Activated naive CD8-positive, alpha-beta T cell treated with anti-CD3 and anti-CD28 coated beads, Interleukin-2, amount 50 U/mL, for 16 hours (primary cell): Measurements from ENCODE around the gene CYP2C8.
"Not testable (repeated sequence)": the region's sequence is repeated elsewhere in the genome, so short reads cannot be mapped to it uniquely, and the experiment has no call there.

Source experiments
- DNase-seq: peaks from one replicate; pipeline ENCODE4 v3.0.0-alpha.2; 2020; ENCODE audit warnings: low read depth, low spot score

Gene CYP2C8

DNA sequence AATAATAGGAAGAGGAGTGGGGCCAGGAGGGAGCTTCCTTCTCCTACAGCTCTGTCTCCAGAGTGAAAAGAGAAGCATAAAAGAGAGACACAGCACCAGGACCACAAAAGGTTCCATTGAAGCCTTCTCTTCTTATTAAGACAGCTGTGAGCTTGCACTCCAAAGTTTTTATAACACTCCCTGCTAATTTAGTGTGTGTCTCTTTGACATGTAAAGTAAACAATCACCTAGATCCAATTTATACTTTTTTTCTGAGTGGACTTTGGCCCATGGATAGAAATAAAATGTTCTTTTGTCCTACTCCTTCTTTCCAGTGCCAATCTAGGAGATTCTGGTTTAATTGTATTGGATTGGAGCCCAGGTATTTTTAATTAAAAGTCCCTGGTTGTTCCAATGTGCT, at the start of gene CYP2C8:
Gene CYP2C8 (minus strand): TSS at position 212 of the 400 bp plus-strand sequence. CDS start 95 bp downstream, at position 117.
- DNase-seq = no peak

DNA sequence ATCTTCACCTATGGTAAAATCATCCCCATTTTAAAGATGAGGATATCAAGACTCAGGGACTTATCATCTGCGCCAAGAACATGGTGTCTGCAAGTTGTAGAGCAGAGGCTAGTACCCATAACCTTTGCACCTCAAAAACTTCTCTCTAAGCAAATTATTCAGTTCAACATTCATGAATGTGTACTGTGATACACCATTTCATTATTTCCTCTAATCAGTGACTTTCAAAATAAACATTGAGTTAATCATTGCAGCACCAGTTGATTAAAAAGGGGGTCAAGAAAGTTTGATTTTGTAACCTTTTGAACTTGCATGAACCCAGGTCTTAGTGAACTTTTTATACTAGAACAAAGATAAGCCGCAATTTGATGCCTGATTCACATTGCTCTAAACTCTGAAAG, 47.6 kb upstream of the CYP2C8 start:
- DNase-seq = no peak

DNA sequence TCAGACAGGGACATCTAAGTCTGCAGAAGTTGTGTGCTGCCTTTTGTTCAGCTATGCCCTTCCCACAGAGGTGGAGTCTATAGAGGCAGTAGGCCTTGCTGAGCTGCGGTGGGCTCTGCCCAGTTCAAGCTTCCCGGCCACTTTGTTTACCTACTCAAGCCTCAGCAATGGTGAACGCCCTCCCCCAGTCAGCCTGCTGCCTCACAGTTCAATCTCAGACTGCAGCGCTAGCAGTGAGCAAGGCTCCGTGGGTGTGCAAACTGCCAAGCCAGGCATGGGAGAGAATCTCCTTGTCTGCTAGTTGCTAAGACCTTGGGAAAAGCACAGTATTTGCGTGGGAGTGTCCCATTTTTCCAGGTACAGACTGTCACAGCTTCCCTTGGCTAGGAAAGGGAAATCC, 41.5 kb upstream of the CYP2C8 start:
- not testable (repeated sequence) for DNase-seq

DNA sequence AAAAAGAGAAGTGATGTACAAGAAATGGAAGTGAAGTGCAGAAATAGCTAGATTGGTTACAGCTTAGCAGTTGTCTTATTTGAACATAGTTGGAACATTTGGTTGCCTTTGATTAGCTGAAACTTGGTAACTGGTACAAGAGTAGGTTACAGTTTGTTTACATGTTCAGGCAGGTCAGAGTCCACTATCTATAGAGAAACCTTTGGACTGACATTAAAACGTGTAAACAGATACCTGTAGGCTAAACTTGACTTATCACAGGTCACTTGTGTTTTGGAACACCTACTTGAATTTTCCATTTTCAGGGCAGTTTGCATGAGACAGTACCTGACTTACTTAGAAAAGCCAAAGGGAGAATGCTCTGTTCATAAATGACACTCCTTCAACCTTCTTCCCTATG, 28.5 kb upstream of the CYP2C8 start:
- DNase-seq = no peak

DNA sequence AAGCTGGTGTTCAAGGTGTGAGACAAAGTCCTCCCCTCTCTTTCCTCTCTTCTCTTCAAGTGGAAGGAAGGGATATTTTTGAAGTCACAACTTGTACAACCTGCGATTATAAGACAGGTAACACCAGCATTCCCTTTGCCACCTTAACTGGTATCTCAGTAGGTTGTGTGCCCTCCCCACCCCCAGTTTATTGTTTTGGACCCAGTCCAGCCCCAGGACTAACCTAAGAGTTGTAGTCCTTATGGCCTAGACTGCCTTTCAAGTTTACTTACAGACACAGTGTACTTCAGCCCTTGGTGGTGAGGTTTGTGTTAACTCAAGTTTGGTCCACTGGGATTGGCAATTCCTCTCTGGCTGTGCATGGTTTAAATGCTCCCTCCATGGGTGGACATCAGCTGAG, 26.8 kb upstream of the CYP2C8 start:
- DNase-seq = no peak

DNA sequence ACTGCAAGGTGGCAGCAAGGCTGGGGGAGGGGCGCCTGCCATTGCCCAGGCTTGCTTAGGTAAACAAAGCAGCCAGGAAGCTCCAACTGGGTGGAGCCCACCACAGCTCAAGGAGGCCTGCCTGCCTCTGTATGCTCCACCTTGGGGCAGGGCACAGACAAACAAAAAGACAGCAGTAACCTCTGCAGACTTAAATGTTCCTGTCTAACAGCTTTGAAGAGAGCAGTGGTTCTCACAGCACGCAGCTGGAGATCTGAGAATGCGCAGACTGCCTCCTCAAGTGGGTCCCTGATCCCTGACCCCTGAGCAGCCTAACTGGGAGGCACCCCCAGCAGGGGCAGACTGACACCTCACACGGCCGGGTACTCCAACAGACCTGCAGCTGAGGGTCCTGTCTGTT, 10.3 kb upstream of the CYP2C8 start:
- not testable (repeated sequence) for DNase-seq

DNA sequence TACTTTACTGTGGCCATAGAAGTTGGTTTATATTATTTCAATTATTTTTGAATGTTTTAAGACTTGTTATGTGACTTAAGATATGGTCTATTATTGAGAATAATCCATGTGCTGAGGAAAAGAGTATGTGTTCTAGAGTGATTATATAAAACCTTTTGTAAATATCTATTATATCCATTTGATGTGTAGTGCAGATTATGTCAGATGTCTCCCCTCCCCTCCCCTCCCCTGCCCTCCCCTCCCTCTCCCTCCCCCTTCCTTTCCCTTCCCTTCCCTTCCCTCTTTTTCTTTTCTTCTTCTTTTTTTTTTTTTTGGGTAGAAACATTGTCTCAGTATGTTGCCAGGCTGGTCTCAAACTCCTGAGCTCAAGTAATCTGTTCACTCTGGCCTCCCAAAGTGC, 8.3 kb upstream of the CYP2C8 start:
- no peak for DNase-seq

DNA sequence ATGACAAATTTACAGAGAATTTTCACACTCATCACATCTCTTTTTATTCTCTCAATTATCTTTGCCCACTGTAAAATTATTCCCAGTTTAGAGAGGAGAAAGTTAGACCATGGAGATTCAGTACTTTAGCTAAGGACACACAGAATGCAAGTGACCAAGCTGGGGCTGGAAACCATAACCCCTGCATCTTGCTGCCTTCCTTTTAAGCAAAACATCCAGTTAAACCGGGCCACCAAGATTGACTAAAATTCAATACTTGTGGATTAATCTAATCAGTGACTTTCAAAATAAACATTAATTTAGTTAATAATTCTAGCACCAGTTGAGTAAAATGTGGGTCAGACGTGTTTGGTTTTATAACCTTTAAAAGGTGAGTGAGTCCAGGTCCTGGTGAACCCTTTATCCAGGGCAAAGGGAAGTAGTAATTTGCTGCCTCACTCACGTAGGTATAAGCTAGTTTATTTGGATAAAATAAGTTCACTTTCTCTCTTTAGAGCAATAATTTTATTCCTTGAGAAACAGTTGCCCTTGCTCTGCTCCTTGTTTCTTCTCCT, 1.9 kb upstream of the CYP2C8 start:
- DNase-seq = no peak

DNA sequence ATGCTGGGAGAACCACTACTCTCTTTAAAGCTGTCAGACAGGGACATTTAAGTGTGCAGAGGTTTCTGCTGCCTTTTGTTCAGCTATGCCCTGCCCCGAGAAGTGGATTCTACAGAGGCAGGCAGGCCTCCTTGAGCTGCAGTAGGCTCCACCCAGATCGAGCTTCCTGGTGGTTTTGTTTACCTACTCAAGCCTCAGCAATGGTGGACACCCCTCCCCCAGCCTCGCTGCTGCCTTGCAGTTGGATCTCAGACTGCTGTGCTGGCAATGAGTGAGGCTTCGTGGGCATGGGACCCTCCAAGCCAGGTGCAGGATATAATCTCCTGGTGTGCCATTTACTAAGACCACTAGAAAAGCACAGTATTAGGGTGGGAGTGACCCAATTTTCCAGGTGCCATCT, 5.2 kb downstream of the CYP2C8 start:
- DNase-seq = not testable (repeated sequence)

DNA sequence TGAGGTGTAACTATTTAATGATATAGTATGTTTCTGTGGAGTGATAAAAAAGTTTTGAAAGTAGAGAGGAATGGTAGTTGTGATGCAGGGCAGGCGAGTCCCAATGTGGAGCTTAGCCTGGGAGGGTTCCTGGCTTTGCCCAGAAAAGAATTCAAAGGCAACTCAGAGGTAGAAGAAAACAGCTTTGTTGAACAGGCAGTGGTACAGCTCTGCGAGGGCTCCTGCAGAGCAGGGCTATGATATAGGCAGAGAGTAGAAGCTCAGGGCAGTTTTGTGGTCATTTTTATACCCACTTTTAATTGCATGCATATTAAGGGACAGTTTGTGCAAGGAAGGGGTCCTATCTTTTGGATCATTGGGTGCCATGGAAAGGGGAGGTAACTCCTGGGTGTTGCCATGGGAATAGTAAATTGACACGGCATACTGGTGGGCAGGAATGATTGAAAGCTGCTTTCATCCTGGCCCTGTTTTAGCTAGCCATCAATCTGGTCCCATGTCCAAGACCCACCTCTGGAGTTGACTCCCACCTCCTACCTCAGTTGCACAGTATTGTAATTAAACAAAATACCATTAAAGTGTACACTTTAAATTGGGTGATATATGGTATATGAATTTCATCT, 12.4 kb downstream of the CYP2C8 start:
- DNase-seq = no peak

DNA sequence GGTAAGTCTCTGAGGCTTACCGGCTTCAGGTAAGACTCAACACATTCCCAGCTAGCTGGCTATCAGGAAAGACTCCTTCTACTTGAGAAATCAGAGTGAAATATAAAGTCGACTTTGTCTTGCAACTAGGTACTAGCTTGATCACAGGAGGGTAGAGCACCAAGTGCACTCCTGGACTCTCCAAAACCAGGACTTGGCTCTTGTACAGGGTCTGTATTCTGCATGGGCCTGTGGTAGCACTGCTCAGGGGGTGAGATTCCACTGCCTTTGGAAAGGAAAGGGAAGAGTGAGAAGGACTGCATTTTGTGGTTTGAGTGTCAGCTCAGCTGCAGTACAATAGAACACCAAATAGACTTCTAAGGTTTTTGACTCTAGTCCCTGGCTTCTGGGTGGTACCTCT, 19.4 kb downstream of the CYP2C8 start:
- DNase-seq = no peak

DNA sequence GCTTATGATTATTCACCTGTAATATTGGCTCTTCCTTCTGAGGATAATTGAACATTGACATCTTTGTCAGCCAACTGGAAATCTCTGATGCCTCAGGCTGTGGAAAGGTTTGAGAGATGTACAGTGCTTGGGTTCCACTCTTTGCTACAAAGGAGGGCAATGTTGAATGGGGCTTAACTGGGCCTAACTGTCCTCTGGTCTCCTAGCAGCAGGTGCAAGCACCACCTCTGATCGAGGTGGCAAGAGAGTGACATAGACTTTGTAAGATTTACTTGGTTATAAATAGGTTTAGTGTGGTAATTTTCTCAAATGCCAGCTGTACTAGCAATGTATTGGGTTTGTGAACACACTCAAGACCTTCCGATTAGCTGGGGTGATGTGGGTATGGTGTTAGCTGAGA, 21.1 kb downstream of the CYP2C8 start:
- DNase-seq = no peak

DNA sequence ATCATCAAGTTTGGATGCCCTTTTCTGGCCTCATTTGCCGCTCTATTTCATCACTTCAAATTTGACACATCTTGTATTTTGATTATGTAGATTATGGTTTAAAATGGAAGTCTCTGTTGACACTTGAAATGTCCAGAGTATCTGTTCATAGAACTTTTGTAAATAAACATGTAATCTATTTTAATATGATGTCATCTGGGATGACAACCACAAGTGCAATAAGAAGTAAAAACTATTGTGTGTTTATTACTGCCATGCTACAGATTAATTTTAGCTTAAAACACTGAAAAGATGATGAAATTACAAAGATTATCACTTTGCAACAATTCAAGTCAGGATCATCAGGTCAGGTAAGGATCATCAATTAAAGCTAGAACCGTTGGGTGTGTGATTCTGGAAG, 30.0 kb downstream of the CYP2C8 start:
- no peak for DNase-seq

DNA sequence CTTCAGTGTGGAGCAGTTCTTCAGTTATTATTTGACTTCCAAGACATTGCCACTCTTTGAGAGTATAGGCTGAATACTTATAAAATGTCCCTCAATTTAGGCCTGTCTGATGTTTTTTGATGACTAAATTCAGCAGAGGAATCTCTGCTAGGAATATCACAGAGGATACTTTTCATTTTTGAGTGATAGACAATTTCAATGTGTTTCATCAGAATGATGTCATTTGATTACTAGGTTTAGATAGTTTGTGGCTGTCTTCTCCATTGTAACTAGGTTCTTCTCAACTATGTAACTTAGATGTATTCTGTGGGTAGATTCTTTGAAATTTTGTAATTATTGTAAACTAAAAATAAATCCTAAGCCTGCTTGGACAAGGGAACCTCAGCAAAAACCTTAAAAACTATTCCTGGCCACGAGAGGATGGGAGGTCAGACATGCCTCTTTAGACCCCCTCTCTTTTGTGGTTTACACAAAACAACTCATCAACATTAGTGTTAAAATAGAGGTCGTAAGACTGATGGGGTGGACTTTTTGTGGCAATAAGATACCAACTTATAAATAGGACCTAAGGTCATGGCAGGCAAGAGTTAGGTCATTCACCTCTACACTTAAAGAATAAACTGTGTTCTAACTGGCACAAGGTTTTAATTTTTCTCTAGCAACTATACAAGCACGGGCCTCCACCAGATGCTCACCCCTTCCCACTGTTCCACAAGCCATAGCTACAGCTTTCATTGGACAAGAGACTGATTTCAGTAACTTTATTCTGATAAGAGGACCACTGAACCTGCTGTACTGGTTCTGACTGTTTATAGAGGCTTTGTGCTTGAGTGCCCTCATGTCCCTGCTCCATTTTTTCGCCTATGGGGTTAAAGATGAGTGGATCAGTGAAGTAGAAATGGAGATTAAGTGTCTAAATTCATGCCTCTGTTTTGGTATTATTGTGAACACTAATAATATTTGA, 33.7 kb downstream of the CYP2C8 start:
- no peak for DNase-seq

DNA sequence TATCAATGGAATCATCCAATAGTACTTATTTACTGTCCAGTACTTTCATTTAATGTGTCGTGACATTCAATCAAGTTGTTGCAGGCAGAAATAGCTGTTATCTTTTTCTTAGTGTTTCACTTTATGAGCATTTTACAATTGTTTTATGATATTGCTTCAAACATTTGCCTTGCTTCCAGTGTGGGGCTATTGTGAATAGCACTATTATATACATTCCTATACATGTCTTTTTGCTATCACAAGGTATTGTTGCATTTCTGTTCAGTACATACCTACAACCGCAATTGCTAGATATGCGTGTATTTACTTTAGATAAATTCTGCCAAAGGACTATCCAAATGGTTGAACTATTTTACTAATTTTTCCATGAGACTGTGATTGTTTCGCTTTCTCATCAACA, 34.9 kb downstream of the CYP2C8 start:
- no peak for DNase-seq

DNA sequence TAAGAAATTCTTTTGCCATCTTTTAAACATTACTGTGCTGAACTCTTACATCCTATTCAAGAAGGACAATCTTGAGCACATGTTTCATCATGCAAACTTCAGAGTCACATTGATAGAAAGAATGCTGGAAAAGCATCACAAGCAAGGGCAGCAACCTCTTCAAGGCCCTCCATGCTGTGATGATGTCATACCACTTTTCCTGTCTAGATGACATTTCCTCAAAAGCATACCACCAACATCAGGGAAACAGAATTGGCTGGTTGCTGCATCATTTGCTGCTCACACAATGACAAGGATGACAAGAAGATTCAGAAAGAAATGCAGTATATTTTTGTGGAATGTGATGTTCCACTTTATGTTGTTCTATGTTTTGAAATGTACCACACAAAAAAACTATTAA, 37.6 kb downstream of the CYP2C8 start:
- DNase-seq = no peak

DNA sequence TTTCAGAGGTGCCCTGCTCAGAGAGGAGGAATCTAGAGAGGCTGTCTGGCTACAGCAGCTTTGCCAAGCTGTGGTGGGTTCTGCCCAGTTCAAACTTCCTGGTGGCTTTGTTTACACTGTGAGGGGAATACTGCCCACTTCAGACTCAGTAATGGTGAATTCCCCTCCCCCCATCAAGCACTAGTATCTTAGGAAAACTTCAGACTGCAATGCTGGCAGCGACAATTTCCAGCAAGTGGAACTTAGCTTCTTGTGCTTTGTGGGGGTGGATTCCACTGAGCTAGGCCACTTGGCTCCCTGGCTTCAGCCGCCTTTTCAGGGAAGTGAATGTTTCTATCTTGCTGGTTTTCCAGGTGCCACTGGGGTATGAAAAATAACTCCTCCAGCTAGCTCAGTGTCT, 42.8 kb downstream of the CYP2C8 start:
- no peak for DNase-seq

DNA sequence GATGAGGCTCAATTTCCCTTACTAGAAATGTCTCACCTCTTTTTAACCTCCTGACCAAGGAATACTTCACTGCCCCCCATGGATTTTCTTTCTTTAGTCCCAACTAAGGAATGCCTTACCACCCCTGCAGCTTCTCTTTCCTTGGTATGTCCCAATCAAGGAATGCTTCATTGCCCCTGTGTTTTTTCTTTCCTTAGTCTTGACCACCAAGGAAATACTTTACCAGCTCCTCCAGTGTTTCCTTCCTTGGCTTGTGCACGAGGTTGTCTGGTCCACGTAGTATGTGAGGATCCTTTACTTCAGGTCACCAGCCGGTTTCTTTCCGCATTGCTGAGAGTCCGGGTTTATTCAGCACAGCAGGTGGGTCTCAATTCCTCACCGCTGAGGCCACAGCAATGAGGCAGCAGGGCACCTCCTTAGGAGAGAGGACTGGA, 71.5 kb downstream of the CYP2C8 start:
- DNase-seq = no peak

DNA sequence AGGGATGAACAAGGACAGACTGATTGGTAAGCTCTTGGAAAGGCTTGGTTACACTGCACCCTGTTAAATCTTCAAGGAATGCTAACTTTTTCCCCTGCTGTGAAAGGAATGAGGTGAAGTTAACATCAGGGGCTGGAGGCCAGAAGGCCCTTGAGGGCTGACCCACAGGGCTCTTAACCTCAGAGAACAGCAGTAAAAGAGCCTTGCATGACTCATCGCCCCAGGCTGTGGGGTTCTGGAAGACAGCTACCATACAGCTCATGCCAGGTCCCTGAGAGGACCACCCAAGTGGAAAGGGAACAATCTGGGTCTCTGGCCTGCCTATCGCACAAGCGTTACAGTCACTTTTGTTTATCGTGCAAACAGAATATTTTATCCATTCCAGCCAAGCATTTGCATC, 76.5 kb downstream of the CYP2C8 start:
- DNase-seq = no peak

DNA sequence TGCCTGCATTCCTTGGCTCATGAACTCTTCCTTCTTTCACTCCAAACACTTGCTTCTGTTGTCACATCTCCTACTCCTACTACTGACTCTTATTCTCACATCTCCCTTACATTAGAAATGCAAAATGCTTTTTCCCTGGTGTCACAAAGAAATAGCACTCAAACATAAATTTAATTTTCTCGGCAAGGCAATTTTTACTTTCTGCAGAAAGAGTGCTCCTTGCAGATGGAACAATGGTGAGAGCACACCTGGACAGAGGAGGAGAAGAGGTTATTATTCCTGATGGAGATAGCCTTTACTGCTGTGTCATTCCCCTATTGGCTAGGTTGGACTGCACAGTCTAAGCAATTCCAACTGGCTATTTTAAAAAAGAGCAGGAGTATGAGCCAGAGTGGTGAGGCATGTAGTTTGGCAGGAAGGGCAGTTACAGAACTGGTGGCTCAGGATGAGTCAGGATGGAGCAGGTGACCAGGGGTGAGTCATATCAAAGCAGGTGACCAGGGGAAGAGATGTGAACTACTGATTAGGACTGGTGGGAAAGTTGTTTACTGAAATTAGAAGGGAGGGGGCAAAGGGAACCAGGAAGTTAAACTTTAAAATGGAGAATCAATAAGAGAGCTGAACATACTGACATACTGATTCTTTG, 77.9 kb downstream of the CYP2C8 start:
- no peak for DNase-seq

DNA sequence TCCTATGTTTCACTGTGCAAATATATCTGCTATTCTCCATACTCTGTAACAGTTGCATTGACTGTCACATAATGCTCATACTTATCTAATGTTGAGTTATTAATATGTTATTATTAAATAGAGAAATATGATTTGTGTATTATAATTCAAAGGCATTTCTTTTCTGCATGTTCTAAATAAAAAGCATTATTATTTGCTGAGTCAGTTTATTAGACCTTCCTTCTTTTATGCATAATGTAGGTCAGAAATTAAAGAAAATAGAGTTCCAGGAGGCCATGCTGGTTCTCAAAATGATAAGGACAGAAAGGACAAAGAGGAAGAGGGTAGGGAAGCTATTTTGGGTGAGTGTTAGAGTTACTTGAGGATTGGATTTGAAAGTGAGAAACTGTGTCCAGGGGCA, 80.1 kb downstream of the CYP2C8 start:
- DNase-seq = no peak
